Right lobe of liver (tissue), 4 donors: ENCODE data around the gene NTN1.

ENCODE experiments used
- POLR2A ChIP-seq: fragments of 450-650 bp; IDR thresholded peaks from one replicate; pipeline ENCODE4 v1.6.1; 2017; ENCODE audit warnings: antibody characterized with exemption, mild to moderate bottlenecking
- TF ChIP-seq, protein P1 (sequence below), 4 donors: fragments of 200-600 bp in 3 of 4; fragments of 450-650 bp in 1 of 4; IDR thresholded peaks; one replicate each; pipeline versions ENCODE4 v1.5.1 to v1.8.0; 2016 to 2022; ENCODE audit warnings: antibody characterized with exemption in 4 of 4, mild to moderate bottlenecking in 2 of 4
- donor health status: DM: no; HTN: no; CAD: no.
- donor health status: DM: no; HTN: no; CAD: no.
- donor health status: DM: no; HTN: yes; CAD: no.

DNA sequence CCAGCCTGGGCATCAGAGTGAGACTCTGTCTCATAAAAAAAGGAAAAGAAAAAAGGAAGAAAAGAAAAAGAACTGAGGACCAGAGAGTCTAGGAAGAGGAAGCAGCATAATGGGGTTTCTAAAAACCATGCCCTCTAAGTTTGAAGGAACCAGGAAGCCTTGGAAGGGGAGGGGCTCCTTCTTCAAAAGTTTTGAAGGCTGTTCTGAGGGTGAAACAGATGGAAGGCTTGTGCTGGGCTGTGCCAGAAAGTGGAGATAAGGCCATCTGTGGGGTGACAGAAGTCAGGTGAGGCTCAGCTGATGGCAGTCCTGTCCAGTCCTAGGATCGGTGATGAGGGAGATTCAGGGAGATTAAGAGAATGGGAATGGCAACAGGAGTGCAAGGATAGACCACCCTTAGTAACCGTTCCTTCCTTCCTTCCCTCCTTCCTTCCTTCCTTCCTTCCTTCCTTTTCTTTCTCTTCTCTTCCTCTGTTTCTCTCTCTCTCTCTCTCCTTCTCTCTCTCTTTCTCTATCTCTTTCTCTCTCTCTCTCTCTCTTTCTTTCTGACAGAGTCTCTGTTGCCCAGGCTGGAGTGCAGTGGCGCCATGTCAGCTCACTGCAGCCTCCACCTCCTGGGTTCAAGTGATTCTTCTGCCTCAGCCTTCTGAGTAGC lies 182.6 kb downstream of the NTN1 start:
- TF ChIP-seq, protein P1, sequence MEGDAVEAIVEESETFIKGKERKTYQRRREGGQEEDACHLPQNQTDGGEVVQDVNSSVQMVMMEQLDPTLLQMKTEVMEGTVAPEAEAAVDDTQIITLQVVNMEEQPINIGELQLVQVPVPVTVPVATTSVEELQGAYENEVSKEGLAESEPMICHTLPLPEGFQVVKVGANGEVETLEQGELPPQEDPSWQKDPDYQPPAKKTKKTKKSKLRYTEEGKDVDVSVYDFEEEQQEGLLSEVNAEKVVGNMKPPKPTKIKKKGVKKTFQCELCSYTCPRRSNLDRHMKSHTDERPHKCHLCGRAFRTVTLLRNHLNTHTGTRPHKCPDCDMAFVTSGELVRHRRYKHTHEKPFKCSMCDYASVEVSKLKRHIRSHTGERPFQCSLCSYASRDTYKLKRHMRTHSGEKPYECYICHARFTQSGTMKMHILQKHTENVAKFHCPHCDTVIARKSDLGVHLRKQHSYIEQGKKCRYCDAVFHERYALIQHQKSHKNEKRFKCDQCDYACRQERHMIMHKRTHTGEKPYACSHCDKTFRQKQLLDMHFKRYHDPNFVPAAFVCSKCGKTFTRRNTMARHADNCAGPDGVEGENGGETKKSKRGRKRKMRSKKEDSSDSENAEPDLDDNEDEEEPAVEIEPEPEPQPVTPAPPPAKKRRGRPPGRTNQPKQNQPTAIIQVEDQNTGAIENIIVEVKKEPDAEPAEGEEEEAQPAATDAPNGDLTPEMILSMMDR (IDR thresholded peaks at IDR 0.05) = no peak
- no peak for TF ChIP-seq POLR2A
